GOT3 (cell line): ENCODE data around the gene MAPK8.

Source experiments
- DNase-seq: peaks from one replicate; lab custom pipeline; 2025; ENCODE audit warnings: mixed read lengths; lab: John Stamatoyannopoulos, UW

MAPK8 gene

GRCh38 chr10:48477141-48477540 is 170.7 kb downstream of the MAPK8 start:
- DNase-seq: no peak

DNA sequence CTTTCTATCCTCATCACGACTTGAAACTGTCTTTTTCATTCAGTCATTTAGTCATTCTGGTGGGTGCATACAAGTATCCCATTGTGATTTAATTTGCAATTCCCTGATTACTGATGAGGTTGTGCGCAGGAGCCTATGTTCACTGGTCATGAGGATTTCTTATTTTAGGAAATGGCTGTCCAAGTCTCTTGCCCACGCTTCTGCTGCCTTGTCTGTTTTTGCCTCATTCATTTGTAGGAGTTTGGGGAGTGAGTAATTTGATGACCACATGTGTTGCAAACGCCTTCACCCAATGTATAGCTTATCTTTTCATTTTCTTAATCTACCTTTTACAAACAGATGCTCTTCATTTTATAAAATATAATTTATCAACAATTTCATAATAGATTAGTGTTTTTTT is 171.1 kb downstream of the MAPK8 start:
- no peak for DNase-seq

- DNase-seq: no peak
Measured at GRCh38 chr10:48478469-48478868, 172.0 kb downstream of the MAPK8 start.

DNA sequence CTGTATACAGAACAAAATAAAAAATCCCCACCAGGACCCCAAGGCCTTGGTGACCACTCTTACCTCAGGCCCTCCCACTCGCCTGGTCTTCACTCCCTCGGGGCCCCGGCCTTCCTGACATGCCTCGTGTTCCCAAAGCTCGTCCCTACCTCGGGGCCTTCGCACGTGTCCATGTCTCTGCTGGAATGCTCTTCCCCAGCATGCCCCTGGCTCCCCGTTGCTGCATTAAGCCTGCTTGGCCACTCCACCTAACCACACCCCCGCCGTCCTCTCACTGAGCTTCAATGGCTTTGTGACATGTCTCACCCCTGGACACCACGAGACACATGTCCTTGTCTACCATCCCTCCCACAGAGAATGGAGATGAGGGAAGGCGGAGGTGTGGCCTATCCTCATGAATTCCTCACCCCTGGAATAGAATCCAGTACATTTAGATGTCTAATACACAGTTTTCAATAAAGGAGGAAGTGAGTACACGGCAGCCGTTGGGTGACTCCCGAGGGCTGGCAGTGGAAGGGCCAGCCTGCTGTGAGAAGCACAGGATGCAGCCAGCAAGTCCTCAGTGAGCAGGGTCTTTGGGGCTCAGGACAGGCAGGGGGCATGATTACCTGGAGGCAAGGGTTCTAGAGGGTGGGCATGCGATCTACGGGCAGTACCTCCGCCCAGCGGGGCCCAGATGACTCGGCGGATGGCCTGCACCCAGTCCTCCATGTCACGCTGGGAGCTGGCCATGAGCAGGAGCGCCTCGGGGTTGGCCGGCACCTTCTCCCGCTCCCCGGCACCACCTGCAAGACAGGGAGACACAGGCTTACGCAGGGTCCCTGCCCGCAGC is 172.7 kb downstream of the MAPK8 start:
- DNase-seq: no peak

DNA sequence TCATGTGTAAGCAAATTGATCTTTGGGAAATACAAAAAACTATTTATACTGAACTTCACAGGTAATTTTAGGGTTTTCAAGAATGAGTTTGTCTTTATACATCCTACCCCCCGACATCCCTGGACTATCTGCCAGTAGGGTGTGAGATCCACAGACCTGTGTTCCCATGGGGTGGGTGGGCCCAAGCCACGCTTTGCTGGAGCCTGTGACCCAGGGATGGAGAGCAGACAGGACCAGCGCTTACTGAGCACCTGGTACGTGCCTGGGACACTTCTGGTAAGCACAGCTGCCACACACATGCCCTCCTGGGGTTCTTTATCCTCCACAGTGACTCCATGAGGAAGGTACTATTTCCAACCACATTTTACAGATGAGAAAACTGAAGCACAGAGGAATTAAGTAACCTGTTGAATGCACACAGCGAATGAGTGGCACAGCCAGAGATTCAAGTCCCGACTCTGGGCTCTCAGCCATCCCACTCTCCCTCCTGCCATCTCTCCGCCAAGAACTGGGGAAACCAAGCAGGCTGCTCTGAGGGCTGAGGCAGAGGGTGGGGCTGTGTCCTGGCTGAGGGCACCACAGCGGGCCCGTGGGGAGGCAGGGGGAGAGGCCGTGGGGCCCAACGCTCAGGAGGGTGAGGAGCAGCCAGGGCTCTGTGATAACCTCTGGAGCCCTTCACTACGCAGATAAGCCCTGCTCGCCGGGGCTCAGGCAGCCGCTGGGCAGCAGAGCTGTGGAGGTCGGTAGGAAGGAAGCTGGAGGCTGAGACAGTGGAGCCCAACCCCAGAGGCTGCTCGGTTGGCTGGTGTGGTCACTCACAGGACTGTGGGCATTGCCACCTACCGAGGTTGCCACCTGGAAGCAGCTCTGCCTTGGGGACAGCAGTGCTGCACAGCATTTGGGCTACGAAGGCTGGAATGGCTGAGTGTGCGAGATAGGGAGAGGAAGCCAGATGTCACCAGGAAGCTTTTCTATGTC is 174.2 kb downstream of the MAPK8 start:
- no peak for DNase-seq

DNA sequence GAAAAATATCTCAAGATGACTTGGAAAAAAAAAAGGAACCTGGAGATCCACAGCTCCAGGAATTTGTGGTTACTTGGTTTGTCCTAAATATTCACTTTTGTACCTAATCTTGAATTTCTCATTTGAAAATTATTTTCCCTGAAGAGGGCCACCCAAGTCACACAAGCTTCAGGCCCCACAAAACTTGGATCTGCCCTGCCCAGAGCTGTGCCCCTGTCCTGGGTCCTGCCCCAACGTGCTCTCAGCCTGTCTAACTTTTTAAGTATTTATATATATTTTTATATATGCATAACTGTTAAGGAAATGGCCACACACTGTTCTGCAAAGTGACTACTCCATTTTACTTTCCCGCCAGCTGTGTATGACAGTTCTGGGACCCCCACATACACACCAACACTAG is 174.9 kb downstream of the MAPK8 start:
- no peak for DNase-seq

DNA sequence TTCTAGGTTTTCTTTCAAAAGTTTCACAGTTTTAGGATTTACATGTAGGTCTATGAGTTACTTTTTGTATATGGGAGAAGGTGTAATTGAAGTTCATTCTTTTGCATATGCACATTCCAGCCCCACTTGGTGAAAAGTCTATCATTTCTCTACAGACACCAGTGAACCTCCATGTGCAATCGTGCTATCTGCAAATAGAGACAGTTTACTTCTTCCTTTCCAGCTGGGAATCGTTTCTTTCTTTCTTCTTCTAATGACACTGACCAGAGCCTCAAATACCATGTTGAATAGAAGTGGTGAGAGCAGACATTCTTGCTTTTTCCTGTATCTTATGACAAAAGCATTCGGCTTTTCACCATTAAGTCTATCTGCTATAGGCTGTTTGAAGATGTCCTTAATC is 175.7 kb downstream of the MAPK8 start:
- DNase-seq: no peak

- no peak for DNase-seq
Measured at GRCh38 chr10:48484911-48485310, 178.4 kb downstream of the MAPK8 start.

GRCh38 chr10:48485711-48486110 is 179.2 kb downstream of the MAPK8 start:
- DNase-seq: no peak

DNA sequence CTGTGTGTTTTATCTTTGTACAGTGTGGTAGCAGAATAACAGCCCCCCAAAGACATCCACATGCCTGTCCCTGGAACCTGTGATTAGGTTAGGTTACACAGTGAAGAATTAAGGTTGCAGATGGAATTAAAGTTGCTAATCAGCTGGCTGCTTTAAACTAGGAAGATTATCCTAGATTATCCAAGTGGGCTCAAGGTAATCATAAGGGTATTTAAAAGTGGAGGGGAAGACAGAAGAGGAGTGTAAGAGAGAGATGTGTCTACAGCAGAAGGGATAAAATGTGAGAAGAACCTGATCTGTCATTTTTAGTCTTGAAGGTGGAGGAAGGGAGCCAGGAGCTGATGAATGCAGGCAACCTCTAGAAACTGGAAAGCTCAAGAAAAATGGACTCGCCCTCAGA is 180.8 kb downstream of the MAPK8 start:
- no peak for DNase-seq
